ENCODE data around the gene CNOT2.

DNA sequence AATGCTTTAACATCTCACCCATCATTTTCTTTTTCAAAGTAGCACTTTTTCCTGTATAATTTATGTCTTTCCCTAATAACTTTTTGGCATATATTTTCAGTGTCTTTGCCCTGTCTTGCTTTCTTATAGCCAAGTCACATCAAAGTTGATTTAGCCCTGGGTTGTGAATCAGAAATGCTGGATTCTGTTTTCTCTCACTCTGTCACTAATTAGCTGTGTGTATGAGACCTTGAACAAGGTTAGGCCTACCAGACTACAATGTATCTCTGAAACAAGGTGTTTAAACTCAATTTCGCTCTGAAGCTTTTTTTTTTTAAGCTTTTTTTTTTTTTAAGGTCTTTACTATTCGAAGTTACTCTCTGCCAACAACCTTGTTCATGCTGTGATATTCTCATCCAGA, 25.7 kb downstream of the CNOT2 start:
- TF ChIP-seq EZH2 (IDR thresholded peaks at IDR 0.05; ENCODE audit: borderline replicate concordance, insufficient read depth, low read depth, low read length, poor library complexity, severe bottlenecking) = no peak
- TF ChIP-seq, protein P1, sequence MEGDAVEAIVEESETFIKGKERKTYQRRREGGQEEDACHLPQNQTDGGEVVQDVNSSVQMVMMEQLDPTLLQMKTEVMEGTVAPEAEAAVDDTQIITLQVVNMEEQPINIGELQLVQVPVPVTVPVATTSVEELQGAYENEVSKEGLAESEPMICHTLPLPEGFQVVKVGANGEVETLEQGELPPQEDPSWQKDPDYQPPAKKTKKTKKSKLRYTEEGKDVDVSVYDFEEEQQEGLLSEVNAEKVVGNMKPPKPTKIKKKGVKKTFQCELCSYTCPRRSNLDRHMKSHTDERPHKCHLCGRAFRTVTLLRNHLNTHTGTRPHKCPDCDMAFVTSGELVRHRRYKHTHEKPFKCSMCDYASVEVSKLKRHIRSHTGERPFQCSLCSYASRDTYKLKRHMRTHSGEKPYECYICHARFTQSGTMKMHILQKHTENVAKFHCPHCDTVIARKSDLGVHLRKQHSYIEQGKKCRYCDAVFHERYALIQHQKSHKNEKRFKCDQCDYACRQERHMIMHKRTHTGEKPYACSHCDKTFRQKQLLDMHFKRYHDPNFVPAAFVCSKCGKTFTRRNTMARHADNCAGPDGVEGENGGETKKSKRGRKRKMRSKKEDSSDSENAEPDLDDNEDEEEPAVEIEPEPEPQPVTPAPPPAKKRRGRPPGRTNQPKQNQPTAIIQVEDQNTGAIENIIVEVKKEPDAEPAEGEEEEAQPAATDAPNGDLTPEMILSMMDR (IDR thresholded peaks at IDR 0.05) = no peak

Data from B cell (primary cell).